GM12892 (cell line): Measurements from ENCODE around the gene MFSD6L.

ENCODE experiments used
- POLR2A ChIP-seq: IDR thresholded peaks from 2 replicates; pipeline ENCODE4 v1.6.1; 2011; ENCODE audit warnings: low read depth, low read length, control low read depth
- POLR2AphosphoS5 ChIP-seq: IDR thresholded peaks from 2 replicates; pipeline ENCODE4 v1.6.1; 2011; ENCODE audit warnings: low read depth, low read length, control low read depth

DNA sequence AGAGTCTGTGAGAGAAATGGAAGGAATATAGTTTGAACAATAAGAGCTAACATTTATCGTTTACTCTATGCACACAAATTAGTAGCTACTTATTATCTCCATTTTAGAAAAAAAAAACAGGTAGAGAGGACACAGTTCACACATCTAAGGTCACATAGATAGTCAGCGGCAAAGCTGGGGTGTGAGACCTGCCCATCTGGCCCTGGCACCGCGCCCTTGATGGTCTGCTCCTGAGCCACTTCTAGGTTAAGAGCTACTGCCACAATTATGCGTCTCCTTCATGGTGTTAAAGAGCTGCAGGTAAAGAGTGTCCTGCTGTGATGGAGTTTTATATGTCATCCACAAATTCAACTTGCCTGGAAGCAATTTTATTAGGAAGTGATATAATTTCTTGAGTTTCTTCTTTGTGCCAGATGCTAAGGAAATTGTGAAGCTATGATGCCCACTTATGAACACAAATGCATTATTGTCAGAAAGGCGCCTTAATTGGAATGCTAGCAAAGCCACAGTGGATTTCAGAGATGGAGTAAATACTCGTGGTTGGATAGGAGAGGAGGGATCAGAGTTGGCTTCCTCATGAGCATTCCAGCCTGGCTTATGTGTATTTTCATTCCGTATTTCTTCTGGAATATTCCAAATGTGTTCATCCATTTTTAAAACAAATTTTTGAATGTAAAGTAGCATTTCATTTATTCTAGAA is 21.3 kb upstream of the MFSD6L start:
- TF ChIP-seq POLR2A (0 out of 2 replicates have a peak, but pooled peaks have one; percentile 11), POLR2AphosphoS5 (no peak; the same call in 1 of the 2 replicates)
